Hepatic stellate cell (primary cell): Measurements from ENCODE around the gene CRYBB1.
A peak's percentile ranks its signal among the peaks of the same experiment; 100 is the strongest.

Source experiments
- DNase-seq: peaks from one replicate; pipeline ENCODE4 v3.0.0; 2011; ENCODE audit warnings: low spot score

CRYBB1 gene

GRCh38 chr22:26552466-26552865, 65.4 kb downstream of the CRYBB1 start:
- DNase-seq: peak; percentile 53

DNA sequence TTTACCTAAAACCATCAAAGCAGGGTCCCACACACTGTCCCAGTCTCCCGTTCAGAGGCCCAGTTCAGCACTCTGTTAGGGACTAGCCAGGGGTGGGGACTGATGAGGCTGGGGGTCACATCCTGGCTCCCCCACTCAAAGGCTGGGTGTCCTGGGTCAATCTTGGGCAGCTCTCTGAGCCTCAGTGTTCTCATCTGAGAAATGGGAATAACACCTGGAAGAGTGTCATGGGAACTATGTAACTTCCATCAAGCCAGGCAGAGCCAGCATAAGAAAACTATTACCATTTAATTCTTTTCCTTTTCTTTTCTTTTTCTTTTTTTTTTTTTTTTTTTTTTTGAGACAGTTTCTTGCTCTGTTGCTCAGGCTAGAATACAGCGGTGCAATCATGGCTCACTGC, 66.3 kb downstream of the CRYBB1 start:
- DNase-seq: no peak

GRCh38 chr22:26550498-26551033, 67.3 kb downstream of the CRYBB1 start:
- DNase-seq: peak; percentile 99

DNA sequence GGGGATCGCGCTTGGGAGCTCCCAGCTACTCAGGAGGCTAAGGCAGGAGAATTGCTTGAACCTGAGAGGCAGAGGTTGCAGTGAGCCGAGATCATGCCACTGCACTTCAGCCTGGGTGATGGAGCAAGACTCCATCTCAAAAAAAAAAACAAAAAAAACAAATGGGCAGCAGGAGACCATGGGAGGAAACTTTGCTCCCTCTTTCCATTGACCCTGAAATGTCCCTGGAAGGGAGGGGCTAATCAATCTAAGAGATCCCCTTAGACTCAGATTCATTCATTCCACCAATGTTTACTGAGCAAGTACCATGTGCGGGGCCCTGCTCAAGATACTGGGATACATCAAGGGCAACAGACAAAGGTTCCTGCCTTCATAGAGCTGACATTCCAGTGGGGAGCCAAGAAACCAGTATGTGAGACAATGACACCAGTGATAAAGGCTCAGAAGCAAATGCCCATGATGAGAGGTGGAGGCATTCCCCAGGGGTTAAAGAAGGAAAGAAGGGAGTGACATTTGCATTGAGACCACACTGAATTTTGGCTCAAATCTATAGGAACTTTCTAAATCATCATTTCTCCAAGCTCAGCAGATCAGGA, 67.8 kb downstream of the CRYBB1 start:
- DNase-seq: no peak
